Fibroblast of skin of right biceps (primary cell): ENCODE results near the gene ASTL.

ENCODE experiments used
- DNase-seq: peaks from one replicate; pipeline ENCODE4 v3.0.0-alpha.2; 2013

Gene ASTL

DNA sequence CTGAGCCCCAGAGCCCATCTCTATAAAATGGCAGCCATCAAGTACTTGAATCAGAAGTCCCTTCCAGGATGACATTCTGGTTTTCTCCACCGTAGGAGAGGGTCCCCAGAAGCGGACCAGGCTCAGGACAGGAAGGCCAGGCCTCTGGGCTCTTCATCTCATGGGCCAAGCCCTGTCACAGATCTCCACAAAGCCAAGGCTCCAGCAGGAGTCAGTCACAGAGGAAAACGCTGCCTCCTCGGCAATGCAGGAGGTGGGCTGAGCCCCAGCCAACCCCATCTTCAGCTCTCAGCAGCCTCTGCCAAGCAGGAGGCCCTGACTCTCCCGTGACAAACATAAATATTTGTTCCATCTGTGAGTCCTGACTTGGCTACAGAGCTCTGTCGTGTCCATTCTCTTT is 64.1 kb downstream of the ASTL start:
- no peak for DNase-seq

DNA sequence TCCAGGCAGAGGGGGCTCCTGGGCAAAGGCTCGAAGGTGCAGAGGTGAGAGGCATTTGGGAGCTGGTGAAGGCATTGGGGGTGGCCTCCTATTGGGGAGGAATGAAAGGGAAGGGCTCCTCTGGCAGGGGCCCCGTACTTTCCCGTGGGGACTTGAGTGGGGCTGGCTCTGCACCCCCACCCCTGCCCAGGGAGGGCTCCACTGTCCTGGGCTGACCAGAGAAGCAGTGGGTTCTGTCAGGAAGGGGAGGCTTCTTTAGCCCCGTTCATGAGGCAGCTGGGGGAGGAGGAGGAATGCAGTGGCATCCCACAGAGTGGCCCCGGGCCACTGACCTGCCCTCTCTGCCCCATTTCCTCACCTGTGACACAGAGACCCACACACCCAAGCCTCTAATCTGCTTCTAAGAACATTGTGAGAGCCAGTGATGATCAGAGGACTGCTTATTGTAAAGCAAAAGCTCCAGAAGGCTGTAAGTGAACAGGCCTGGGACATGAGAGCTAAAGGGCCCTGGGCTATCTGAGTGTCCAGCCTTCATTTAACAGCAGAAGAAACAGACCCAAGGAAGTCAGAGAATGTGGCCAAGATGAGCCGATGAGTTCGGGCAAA is 65.0 kb downstream of the ASTL start:
- no peak for DNase-seq
